Measurements from ENCODE around the gene TRIM37.
A peak's percentile ranks its signal among the peaks of the same experiment; 100 is the strongest.

TRIM37 gene

DNA sequence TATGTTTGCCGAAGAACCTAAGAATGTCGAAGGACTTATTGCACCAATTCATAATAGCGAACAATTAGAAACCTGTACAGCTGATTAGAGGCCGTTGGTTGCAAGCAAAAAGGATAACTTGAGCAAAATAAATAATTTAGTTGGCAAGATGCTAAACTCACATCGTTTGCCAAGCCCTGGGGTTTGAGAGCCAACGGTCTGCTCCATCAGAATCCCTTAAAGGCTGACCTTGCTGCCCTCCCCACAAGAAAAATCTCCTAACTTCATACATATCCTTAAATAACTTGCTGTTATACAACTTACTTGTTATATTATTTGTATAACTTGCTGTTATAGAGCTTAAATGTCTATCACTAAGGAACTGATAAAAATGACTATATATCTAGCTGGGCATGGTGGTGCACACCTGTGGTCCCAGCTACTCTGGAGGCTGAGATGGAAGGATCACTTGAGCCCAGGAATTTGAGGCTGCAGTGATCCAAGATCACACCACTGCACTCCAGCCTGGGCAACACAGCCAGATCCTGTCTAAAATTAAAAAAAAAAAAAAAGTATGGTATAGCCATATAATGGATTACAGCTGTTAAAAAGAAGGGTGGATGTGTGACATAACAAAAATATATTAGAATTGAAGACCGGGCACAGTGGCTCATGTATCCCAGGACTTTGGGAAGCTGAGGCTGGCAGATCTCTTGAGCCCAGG lies 1.9 kb upstream of the TRIM37 start:
- no peak for DNase-seq (ENCODE audit: extremely low read depth, low read depth)

DNA sequence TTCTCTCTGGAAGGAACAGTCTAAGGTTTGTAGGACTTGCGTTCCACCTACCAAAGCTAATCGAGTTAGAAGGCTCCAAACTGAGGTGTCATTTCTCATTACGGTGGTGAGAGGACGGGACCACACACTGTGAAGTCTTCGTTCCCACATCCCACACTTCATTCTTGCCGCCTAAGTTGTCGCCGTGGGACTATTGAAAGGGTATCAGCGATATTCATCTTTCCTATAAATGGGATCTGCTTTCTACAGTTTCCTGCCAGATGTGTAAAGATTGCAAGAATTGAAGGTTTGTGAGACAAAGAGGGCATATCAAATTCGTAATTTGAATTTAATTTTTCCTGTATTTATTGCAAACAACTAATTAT lies 608 bp upstream of the TRIM37 start:
- no peak for DNase-seq (ENCODE audit: extremely low read depth, low read depth)
- TF ChIP-seq, protein P1, sequence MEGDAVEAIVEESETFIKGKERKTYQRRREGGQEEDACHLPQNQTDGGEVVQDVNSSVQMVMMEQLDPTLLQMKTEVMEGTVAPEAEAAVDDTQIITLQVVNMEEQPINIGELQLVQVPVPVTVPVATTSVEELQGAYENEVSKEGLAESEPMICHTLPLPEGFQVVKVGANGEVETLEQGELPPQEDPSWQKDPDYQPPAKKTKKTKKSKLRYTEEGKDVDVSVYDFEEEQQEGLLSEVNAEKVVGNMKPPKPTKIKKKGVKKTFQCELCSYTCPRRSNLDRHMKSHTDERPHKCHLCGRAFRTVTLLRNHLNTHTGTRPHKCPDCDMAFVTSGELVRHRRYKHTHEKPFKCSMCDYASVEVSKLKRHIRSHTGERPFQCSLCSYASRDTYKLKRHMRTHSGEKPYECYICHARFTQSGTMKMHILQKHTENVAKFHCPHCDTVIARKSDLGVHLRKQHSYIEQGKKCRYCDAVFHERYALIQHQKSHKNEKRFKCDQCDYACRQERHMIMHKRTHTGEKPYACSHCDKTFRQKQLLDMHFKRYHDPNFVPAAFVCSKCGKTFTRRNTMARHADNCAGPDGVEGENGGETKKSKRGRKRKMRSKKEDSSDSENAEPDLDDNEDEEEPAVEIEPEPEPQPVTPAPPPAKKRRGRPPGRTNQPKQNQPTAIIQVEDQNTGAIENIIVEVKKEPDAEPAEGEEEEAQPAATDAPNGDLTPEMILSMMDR (IDR thresholded peaks at IDR 0.05; ENCODE audit: low read depth, low read length): no peak

More for the DNA sequence above, 1.9 kb upstream of the TRIM37 start:
- TF ChIP-seq, protein P1 (IDR thresholded peaks at IDR 0.05; ENCODE audit: low read depth, low read length): no peak

DNA sequence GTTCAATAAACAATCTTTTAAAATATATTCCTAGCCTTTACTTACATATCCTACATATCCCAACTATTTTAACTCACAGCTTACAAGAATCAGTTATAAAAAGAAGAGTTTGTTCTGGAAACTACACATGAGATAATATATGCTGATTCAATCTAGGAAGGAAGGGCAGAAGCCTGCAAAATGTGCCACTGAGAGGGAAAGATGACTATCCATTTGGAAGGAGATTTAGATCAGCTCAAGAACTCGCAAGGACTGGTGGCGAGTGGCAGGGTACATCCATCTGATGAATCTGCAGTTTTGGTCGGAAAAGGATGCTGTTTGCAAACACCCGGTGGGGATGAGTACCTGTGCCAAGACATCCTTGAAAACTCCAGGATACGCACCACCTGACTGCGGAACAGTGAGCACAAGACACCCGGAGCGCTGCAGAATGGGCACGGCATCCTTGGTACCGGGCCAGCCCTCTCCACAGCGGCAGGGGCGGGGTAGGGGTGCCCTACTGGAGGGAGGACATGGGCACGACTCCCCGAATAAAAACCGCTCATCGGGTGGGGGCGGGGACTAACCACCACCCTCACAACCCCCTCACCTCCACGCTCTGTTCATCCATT lies 723 bp downstream of the TRIM37 start:
- DNase-seq (ENCODE audit: extremely low read depth, low read depth): no peak
- TF ChIP-seq, protein P1 (IDR thresholded peaks at IDR 0.05; ENCODE audit: low read depth, low read length): no peak

DNA sequence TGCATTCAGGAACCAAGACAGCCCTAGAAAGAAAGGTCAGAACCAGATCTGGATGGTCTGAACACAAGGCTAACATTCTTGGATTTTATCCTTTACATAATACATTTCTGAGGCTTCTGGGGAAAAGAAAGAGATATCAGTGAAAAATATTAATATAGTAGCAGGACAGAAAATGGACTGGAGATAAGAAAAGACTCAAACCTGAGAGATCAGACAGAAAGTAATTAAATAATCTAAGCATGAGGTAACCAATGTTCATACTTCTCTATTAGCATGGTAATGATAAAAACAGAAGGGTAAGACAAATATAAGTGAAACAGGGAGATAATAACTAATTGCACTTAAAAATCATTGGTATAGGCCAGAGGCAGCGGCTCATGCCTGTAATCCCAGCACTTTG lies 5.5 kb downstream of the TRIM37 start:
- no peak for DNase-seq (ENCODE audit: extremely low read depth, low read depth)
- TF ChIP-seq, protein P1 (IDR thresholded peaks at IDR 0.05; ENCODE audit: low read depth, low read length): no peak

DNA sequence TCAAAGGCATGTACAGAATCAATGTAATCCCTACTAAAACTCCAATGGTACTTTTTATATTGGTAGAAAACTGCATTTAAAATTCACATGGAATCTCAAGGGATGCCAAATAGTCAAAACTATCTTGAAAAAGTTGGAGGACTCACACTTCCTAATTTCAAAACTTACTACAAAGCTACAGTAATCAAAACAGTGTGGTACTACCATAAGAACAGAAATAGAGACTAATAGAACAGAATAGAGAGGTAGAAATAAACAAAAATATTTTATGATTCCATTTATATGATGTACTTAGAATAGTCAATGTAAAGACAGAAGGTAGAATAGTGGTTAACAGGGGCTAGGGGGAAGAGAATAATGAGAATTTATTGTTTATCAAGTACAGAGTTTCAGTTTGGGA lies 8.8 kb downstream of the TRIM37 start:
- DNase-seq (ENCODE audit: extremely low read depth, low read depth): no peak
- TF ChIP-seq, protein P1 (IDR thresholded peaks at IDR 0.05; ENCODE audit: low read depth, low read length): no peak

DNA sequence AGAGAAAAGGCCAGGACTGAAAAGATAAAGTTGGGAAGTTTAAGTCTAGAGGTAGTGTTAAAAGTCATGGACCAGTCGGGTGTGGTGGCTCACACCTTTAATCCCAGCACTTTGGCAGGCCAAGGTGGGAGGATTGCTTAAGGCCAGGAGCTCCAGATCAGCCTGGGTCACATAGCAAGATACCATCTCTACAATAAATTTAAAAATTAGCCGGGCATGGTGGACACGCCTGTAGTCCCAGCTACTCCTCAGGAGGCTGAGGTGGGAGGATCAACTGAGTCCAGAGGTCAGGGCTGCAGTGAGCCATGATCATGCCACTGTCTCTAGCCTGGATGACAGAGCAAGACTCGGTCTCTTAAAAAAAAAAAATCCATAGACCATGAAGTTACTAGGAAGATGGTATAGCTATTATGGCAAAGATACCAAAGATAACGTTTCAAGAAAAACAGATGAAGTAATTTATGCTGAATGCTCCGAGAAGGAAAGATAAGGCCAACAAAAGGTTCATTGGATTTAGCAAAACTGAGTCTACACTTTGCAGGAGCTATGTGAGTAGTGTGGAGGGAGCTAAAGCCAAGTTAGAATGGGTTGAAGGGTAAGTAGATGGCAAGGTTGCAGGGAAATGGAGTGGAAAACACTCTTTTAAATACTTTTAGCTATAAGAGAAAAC lies 11.7 kb downstream of the TRIM37 start:
- TF ChIP-seq, protein P1 (IDR thresholded peaks at IDR 0.05; ENCODE audit: low read depth, low read length): no peak

DNA sequence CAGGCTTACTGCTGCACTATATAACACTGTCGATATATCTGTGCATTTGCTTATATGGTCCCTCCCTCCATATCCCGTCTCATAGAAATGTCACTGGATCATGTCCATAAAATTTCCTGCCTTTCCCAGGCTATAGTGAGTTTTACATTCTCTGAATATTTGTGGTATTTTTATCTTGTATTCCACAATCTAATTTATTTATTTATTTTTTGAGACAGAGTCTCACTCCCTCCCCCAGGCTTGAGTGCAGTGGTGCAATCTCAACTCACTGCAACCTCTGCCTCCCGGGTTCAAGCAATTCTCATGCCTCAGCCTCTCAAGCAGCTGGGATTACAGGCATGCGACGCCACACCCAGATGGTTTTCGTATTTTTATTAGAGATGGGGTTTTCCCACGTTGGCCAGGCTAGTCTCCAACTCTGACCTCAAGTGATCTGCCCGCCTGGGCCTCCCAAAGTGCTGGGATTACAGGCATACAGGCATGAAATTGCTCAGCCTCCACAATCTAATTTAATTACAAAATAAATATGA lies 12.9 kb downstream of the TRIM37 start:
- peak; percentile 87 for DNase-seq (ENCODE audit: extremely low read depth, low read depth)
- TF ChIP-seq, protein P1 (IDR thresholded peaks at IDR 0.05; ENCODE audit: low read depth, low read length): no peak

More for the DNA sequence above, 11.7 kb downstream of the TRIM37 start:
- DNase-seq (ENCODE audit: extremely low read depth, low read depth): no peak
